ENCODE data around the gene ESD.

DNA sequence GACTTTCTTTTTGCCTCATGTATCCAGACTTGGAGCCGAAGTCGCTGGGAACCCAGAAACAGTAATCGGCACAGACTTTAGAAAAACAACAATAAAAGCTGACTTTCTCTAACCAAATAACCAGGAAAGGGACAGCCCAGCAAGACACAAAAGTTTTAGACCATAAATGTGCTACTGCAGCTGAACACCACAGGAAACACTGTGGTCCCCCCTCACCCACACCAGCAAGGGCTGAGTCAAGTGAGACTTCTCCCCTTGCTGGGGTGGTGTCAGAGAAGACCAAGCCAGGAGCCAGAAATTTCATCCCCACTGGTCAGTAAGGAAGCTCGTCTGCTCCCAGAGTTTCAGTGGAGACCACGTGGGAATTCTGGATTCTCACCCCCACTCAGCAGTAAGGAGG, 70.6 kb downstream of the ESD start:
- TF ChIP-seq REST (IDR thresholded peaks at IDR 0.05; ENCODE audit: insufficient read depth in 1 of 2, low read depth in 2 of 2, low read length in 2 of 2) (no peak), SIN3A (IDR thresholded peaks at IDR 0.05; ENCODE audit: borderline replicate concordance, insufficient read depth, low read length) (no peak), POLR2AphosphoS5 (IDR thresholded peaks at IDR 0.05; ENCODE audit: low read depth, low read length) (no peak), TAF1 (IDR thresholded peaks at IDR 0.05; ENCODE audit: borderline replicate concordance, insufficient read depth, low read length) (no peak)

All from PFSK-1 (cell line).